Stimulated activated CD4-positive, alpha-beta T cell treated with anti-CD3 and anti-CD28 coated beads, Interleukin-1b, Interleukin-23, amount 100 ng/mL, for 1 hour (primary cell): ENCODE results near the gene RBX1.
"Not testable (repeated sequence)": the region's sequence is repeated elsewhere in the genome, so short reads cannot be mapped to it uniquely, and the experiment has no call there.

Source experiments
- DNase-seq, 2 donors: peaks; one replicate each; pipeline ENCODE4 v3.0.0-alpha.2; 2020; ENCODE audit warnings: low read depth in 2 of 2

RBX1 gene

GRCh38 chr22:40972587-40972986 is 21.4 kb downstream of the RBX1 start:
- no peak for DNase-seq

- no peak for DNase-seq
Measured at GRCh38 chr22:40973144-40973543, 22.0 kb downstream of the RBX1 start.

- no peak for DNase-seq
Measured at GRCh38 chr22:40975366-40975765, 24.2 kb downstream of the RBX1 start.

- no peak for DNase-seq
Measured at GRCh38 chr22:40976866-40977700, 25.9 kb downstream of the RBX1 start.

GRCh38 chr22:40979198-40979597 is 28.0 kb downstream of the RBX1 start:
- no peak for DNase-seq

GRCh38 chr22:40979871-40980270 is 28.7 kb downstream of the RBX1 start:
- no peak for DNase-seq

GRCh38 chr22:40982482-40983385 is 31.6 kb downstream of the RBX1 start:
- no peak for DNase-seq

GRCh38 chr22:40991298-40991697 is 40.1 kb downstream of the RBX1 start:
- no peak for DNase-seq

- DNase-seq: no peak
Measured at GRCh38 chr22:40995821-40996220, 44.6 kb downstream of the RBX1 start.

- no peak for DNase-seq
Measured at GRCh38 chr22:40997520-40997919, 46.3 kb downstream of the RBX1 start.

- no peak for DNase-seq
Measured at GRCh38 chr22:41000040-41000565, 48.9 kb downstream of the RBX1 start.

- DNase-seq: no peak
Measured at GRCh38 chr22:41000941-41001721, 50.0 kb downstream of the RBX1 start.

- no peak for DNase-seq
Measured at GRCh38 chr22:41001722-41002122, 50.5 kb downstream of the RBX1 start.

GRCh38 chr22:41002386-41002785 is 51.2 kb downstream of the RBX1 start:
- DNase-seq: not testable (repeated sequence)

GRCh38 chr22:41003066-41003465 is 51.9 kb downstream of the RBX1 start:
- DNase-seq: no peak

GRCh38 chr22:41003976-41004375 is 52.8 kb downstream of the RBX1 start:
- DNase-seq: no peak

GRCh38 chr22:41009222-41009948 is 58.2 kb downstream of the RBX1 start:
- no peak for DNase-seq

GRCh38 chr22:41015003-41015402 is 63.8 kb downstream of the RBX1 start:
- no peak for DNase-seq

GRCh38 chr22:41021061-41021612 is 70.0 kb downstream of the RBX1 start:
- no peak for DNase-seq

GRCh38 chr22:41021613-41022454 is 70.7 kb downstream of the RBX1 start:
- DNase-seq: peak in 1 of 2 donors; percentile 20
